NB4 (cell line): ENCODE data around the gene AKAP6.
"Not testable (repeated sequence)": the region's sequence is repeated elsewhere in the genome, so short reads cannot be mapped to it uniquely, and the experiment has no call there.

Source experiments
- DNase-seq: peaks from one replicate; pipeline ENCODE4 v3.0.0; 2010; ENCODE audit warnings: low read depth
- H3K4me3 ChIP-seq: one replicate; pipeline ENCODE4 v1.5.1; 2011; ENCODE audit warnings: mild to moderate bottlenecking, low read depth, low read length, moderate library complexity
- MYC ChIP-seq: IDR thresholded peaks from 2 replicates; pipeline ENCODE4 v1.6.1; 2011; ENCODE audit warnings: low read depth, low read length
- POLR2A ChIP-seq: IDR thresholded peaks from 2 replicates; pipeline ENCODE4 v1.6.1; 2011; ENCODE audit warnings: mild to moderate bottlenecking; ENCODE audit not compliant: insufficient read length; ENCODE audit errors: extremely low read depth
- TF ChIP-seq, protein P1 (sequence below): IDR thresholded peaks from one replicate; pipeline ENCODE4 v1.5.1; 2012; ENCODE audit warnings: low read depth, low read length
- TF ChIP-seq, protein P2 (sequence below): IDR thresholded peaks from 2 replicates; pipeline ENCODE4 v1.6.1; 2011; ENCODE audit warnings: low read depth, low read length

AKAP6 gene

DNA sequence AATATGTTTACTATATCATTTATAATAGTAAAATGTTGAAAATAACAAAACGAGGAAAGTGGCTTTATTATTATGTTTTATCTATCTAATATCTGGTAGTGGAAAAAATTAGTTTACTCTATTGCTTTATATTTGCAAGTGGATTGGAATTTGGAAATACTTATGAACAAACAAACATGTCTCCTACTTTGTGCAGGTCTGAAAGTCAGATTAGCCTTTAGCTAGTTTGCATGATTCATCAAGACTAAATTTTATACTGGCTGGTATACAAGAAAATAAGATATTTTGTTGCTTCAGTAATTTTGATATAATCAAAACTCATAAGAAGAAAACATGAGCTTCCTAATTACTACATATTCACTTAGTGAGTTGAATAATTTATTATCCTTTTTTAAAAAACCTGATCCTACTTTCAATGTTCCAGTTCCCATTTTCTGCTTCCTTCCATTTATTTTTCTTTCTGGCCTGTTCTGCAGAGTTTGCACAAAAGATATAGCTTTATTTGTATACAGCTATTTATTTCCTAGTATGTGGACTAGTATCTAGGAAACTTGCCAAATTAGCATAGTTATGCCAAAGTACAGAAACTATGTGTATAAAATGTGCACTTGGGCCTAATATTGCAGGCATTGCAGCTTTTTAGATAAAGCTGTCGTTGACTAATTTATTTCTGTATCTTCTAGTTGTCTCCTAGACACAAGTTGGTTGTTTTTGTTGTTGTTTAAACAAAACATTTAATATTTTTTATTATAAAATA, 122.0 kb downstream of the AKAP6 start:
- DNase-seq = no peak
- TF ChIP-seq POLR2A (no peak), MYC (no peak)
- TF ChIP-seq, protein P1, sequence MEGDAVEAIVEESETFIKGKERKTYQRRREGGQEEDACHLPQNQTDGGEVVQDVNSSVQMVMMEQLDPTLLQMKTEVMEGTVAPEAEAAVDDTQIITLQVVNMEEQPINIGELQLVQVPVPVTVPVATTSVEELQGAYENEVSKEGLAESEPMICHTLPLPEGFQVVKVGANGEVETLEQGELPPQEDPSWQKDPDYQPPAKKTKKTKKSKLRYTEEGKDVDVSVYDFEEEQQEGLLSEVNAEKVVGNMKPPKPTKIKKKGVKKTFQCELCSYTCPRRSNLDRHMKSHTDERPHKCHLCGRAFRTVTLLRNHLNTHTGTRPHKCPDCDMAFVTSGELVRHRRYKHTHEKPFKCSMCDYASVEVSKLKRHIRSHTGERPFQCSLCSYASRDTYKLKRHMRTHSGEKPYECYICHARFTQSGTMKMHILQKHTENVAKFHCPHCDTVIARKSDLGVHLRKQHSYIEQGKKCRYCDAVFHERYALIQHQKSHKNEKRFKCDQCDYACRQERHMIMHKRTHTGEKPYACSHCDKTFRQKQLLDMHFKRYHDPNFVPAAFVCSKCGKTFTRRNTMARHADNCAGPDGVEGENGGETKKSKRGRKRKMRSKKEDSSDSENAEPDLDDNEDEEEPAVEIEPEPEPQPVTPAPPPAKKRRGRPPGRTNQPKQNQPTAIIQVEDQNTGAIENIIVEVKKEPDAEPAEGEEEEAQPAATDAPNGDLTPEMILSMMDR = no peak
- TF ChIP-seq, protein P2, sequence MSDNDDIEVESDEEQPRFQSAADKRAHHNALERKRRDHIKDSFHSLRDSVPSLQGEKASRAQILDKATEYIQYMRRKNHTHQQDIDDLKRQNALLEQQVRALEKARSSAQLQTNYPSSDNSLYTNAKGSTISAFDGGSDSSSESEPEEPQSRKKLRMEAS = no peak
- H3K4me3 ChIP-seq = no peak overlapping the region

DNA sequence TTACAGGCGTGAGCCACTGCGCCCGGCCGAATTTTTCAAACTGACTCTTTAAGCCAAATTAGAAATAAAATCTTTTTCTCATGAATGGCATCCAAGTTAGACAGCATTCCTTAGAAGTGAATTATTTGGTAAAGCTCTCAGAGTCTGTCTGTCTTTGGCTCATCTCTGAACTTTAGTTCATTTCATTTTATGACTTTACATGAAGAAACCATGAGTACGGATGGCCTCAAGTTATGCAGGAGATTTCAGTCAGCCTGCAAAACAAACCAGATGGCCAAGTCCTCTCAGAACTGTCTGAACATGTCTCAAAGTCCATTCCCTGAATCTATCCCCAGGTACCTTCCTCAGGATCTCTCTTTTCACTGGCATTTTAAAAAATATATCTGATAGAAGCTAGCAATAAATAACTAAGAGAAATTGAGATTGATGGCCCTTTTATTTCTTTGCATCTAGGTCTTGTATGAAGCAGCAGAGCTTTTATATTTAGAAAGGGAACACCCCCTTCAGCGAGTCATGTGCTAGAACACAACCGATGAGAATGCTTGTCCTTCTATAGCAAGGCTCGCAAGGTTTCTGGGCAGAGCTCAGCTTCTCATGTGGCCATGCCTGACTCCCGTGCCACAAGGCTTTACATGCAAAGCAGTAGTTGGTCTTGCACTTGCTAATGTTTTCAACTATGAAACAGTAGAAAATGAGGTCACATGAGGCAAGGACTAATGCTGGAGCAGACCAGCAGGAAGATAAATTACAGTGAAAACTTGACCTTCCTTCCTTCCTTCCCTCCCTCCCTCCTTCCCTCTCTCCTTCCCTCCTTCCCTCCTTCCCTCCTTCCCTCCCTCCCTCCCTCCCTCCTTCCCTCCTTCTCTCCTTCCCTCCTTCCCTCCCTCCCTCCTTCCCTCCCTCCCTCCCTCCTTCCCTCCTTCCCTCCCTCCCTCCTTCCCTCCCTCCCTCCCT, 125.0 kb downstream of the AKAP6 start:
- H3K4me3 ChIP-seq = no peak overlapping the region
- no peak for DNase-seq
- TF ChIP-seq MYC (no peak), POLR2A (no peak)
- TF ChIP-seq, protein P2 = no peak
- TF ChIP-seq, protein P1 = no peak

DNA sequence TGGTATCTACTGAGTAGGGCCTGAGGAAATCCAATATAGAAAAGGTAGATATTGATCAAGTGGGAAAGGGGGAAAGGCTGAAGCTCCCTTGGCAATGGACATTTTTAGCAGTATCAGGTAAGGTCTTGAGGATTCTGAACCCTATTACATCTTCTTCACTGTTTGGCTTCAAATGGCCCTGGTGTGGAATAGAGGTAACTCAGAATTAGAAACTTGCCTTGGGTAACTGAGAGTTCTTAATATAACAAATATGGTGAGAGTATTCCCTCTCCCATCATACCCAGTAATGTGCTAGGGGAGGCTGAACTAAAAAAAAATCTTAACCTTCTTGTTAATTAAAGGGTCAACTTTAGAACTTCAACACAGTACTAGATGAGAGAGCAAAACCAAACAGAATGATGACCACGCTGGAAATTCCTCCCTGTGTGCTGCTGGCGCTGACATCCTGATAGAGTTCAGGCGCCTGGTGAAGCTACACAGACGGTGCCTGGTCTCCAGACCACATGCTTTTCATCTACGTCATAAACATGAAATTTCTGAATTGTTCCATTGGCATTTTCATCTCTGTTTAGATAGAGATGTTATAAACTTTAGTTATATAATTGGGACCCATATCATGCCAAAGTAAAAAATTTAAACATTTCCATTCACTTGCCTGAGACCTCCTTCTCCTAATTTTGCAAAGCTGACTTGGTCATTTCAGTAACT, 128.3 kb downstream of the AKAP6 start:
- no peak for DNase-seq
- H3K4me3 ChIP-seq = no peak overlapping the region
- no peak for TF ChIP-seq POLR2A
- TF ChIP-seq, protein P1 = no peak
- no peak for TF ChIP-seq MYC
- TF ChIP-seq, protein P2 = no peak

DNA sequence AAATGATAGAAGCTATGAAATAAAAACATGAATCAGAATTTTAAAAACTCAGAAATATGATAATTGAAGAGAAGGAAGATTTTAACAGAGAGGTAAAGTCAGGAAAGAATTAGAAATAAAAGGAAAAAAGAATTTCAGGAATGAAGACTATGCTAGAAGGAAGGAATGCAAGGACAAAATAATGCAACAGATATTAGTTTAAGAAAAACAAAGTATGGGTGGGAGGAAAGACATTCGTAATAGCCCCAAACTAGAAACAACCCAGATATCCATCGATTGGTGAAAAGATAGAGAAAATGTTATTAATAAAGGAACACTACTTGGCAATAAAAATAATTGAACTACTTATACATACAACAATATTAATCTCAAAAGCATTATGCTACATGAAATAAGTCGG, 129.6 kb downstream of the AKAP6 start:
- no peak for TF ChIP-seq POLR2A
- TF ChIP-seq, protein P2 = no peak
- no peak for TF ChIP-seq MYC
- TF ChIP-seq, protein P1 = no peak
- H3K4me3 ChIP-seq = no peak overlapping the region
- DNase-seq = no peak

DNA sequence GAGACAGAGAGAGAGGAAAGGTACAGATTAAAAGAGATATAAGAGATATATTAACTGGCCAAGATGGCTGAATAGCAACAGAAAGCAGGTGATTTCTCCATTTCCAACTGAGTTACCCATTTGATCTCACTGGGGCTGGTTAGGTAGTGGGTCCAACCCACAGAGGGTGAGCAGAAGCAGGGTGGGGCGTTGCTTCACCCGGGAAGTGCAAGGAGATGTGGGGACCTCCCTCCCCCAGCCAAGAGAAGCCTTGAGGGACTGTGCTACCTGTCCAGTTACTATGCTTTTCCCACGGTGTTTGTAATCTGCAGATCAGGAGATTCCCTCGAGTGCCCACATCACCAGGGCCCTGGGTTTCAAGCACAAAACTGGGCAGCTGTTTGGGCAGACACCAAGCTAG, 131.2 kb downstream of the AKAP6 start:
- TF ChIP-seq, protein P1 = no peak
- TF ChIP-seq, protein P2 = no peak
- TF ChIP-seq POLR2A = no peak
- no peak for TF ChIP-seq MYC
- DNase-seq = no peak

DNA sequence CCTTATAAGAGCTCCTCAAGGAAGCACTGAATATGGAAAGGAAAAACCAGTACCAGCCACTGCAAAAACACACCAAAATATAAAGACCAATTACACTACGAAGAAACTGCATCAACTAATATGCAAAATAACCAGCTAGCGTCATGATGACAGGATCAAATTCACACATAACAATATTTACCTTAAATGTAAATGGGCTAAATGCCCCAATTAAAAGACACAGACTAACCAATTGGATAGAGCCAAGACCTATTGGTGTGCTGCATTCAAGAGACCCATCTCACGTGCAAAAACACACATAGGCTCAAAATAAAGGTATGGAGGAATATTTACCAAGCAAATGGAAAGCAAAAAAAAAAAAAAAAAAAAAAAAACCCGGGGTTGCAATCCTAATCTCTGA, 133.5 kb downstream of the AKAP6 start:
- DNase-seq, H3K4me3 ChIP-seq: not testable (repeated sequence)

More for the DNA sequence above, 131.2 kb downstream of the AKAP6 start:
- no peak overlapping the region for H3K4me3 ChIP-seq
